SU-DHL-6 (cell line): ENCODE data around the gene ABLIM1.

Source experiments
- EZH2phosphoT487 ChIP-seq: fragments of 200-600 bp; sonication (generic), shearing (Covaris generic); conservative IDR thresholded peaks from 2 replicates; pipeline ENCODE4 v1.6.1; 2018; ENCODE audit warnings: mild to moderate bottlenecking, antibody characterized with exemption, low read length, moderate library complexity, mixed read lengths
- TF ChIP-seq, protein P1 (sequence below): fragments of 200-600 bp; sonication (generic); IDR thresholded peaks from one replicate; pipeline ENCODE4 v1.5.1; 2017; ENCODE audit warnings: antibody characterized with exemption, mild to moderate bottlenecking, low read length, moderate library complexity; ENCODE audit not compliant: insufficient read depth, poor library complexity, severe bottlenecking

DNA sequence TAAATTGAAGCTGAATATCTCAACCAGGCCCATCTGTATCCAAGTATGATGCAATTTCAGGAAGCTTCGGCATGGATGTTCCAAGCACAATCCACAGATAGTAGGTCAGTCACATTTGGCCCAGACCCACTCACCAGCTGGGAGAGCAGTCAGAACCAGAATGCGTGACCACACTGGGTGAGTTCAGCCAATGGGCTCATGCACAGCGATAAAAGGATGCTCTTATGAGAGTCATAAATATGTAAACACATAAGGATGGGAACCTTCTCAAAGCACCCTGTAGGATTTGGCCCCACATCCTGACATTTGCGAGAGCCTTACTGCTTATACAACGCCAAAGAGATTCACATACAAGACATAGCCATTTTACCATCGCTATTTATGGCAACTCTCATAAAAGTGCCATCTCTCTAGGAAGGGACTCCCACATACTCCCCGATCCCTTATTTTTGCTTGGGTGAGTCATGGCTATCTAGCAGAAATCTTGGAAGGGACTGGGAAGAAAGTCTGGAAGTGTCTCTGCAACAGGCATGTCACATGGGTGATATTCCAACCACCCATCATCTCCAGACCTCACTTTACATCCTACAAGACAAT, 256.8 kb downstream of the ABLIM1 start:
- TF ChIP-seq, protein P1, sequence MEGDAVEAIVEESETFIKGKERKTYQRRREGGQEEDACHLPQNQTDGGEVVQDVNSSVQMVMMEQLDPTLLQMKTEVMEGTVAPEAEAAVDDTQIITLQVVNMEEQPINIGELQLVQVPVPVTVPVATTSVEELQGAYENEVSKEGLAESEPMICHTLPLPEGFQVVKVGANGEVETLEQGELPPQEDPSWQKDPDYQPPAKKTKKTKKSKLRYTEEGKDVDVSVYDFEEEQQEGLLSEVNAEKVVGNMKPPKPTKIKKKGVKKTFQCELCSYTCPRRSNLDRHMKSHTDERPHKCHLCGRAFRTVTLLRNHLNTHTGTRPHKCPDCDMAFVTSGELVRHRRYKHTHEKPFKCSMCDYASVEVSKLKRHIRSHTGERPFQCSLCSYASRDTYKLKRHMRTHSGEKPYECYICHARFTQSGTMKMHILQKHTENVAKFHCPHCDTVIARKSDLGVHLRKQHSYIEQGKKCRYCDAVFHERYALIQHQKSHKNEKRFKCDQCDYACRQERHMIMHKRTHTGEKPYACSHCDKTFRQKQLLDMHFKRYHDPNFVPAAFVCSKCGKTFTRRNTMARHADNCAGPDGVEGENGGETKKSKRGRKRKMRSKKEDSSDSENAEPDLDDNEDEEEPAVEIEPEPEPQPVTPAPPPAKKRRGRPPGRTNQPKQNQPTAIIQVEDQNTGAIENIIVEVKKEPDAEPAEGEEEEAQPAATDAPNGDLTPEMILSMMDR = no peak
- TF ChIP-seq EZH2phosphoT487 = no peak
